Measurements from ENCODE around the gene SPATS1.
A peak's percentile ranks its signal among the peaks of the same experiment; 100 is the strongest.
"Not testable (repeated sequence)": the region's sequence is repeated elsewhere in the genome, so short reads cannot be mapped to it uniquely, and the experiment has no call there.

SPATS1 gene

DNA sequence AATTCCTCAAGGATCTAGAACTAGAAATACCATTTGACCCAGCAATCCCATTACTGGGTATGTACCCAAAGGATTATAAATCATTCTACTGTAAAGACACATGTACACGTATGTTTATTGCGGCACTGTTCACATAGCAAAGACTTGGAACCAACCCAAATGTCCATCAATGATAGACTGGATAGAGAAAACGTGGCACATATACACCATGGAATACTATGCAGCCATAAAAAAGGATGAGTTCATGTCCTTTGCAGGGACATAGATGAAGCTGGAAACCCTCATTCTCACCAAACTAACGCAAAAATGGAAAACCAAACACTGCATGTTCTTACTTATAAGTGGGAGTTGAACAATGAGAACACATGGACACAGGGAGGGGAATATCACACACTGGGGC, 4.4 kb downstream of the SPATS1 start:
- not testable (repeated sequence) for DNase-seq

DNA sequence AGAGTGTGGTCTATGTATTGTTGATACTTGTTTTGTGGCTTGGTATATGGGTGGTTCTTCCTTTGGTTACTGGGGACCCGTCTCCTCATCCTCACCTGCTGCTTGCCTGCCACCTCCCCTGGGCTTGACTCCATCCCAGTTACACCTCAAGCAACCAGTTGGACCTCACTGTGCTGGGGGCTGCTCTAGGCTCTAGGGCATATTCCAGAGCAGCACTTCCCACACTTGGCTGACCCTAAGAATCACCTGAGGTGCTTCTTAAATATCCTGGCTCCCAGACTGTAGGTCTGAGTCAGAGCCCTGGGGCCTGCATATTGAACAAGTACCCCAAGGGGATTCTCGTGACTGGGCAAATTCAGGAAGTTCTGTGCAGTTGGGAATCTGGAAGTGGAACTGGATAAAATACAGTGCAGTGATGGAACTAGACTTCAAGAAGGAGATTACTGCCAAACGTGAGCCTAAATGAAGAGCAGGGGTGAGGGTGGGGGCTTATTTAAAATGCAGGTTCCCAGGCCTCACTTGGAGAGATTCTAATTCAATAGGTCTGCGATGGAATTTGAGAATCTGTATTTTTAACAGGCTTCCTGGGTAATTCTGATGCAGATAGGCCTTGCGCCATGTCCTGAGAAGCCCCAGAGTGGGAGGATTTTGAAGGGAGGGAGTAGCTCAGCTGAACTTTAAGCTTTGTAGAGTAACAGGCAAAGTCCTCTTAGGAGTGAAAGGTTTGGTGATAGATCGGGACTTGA, 7.6 kb downstream of the SPATS1 start:
- no peak for DNase-seq

DNA sequence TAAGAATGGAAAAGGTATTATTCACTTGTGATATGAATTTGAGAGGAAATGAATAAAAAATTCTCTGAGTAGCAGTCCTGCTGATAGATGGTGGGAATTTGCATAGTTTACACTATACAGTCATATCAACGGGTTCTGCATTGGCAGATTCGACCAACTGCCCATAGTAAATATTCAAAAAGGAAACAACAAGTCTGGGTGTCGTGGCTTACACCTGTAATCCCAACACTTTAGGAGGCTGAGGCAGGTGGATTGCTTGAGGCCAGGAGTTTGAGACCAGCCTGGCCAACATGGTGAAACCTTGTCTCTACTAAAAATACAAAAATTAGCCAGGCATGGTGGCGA, 8.2 kb downstream of the SPATS1 start:
- not testable (repeated sequence) for DNase-seq

GRCh38 chr6:44352259-44352658, 9.8 kb downstream of the SPATS1 start:
- DNase-seq = no peak

GRCh38 chr6:44353336-44353735, 10.9 kb downstream of the SPATS1 start:
- no peak for DNase-seq

- DNase-seq = no peak
Observed at GRCh38 chr6:44355640-44356039, 13.2 kb downstream of the SPATS1 start.

- no peak for DNase-seq
Observed at GRCh38 chr6:44356487-44356886, 14.0 kb downstream of the SPATS1 start.

DNA sequence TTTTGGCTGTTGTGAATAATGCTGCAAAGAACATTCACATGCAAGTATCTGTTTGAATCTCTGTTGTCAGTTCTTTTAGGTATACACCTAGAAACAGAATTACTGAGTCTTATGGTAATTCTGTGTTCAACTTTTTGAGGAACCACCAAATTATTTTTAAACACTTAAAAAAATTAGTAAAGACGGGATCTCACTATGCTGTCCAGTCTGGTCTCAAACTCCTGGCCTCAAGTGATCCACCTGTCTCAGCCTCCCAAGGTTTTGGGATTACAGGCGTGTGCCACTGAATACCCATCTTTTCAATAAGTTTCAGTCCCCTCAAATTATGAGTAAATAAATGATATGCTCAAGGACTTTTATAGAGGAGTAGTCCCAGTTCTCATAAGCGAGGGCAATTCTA, 17.5 kb downstream of the SPATS1 start:
- DNase-seq = no peak

DNA sequence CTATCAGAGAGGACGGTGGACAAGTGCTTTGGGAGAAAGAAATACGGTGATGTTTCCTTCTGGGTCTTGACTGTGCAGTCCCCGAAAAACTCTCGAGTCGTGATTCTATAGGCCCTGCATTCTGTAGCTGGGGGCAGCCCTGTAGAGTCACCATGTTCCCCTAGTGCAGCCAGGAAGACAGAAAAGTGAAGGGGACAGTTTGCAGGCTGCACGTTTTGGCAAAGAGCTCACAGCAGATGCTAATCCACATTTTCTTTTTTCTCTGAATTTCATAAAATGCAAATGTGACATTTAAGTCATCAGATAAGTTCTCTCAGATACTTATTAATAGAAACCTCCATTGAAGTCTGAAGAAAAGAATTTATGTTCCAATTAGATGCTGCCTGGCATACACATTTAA, 19.5 kb downstream of the SPATS1 start:
- no peak for DNase-seq

DNA sequence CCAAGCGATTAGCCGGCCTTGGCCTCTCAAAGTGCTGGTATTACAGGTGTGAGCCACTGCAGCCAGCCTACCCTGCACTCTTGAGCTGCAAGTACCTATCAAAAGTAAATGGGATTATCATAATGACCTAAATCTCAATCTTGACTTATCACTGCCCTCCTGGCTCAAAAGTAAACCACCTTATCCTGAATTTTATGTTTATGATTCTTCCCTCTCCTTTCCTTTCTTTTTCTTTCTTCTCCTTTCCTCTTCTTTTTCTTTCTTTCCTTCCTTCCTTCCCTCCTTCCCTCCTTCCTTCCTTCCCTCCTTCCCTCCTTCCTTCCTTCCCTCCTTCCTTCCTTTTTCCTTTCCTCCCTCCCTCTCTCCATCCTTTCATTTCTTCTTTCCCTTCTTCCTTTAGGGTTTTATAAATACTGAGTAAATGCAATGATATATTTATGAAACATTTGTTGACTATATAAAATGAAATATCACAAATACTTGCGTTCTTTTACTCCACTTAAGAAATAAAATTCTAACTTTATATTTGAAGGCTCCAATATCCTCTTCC, 21.0 kb downstream of the SPATS1 start:
- no peak for DNase-seq

DNA sequence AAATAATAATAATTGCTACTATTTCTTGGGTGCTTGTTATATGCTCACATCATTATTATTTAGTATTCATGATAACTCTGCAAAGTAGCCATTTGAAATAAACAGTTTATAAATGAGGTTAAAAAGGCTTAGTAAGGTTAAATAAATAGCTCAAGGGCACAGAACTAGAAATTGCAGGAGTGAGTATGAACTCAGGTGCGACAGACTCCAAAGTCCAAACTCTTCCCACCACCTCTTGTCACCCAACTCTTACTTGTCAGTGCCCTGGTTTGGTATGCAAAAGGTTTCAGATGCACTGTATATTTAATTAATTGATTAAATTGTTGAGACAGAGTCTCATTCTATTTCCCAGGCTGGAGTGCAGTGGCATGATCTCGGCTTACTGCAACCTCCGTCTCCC, 24.3 kb downstream of the SPATS1 start:
- no peak for DNase-seq

DNA sequence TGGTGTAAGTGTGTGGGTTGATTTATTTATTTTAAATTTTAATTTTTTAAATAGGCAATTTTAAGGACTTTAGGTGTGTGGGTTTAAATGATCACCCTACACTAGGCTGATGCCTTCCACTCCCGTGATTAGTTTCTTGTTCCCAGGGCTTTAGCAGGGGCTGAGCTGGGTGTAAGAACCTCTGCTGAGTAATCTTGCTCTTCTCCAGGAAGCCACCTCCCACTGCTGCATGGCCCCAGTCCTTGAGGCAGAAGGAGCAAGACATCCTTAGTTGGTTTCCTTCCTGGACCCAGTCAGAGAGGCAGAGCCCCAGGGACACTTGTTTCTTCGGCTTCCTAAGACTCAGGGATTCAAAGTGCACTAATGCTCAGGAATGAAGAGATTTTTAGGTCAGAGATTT, 25.2 kb downstream of the SPATS1 start:
- DNase-seq = no peak

- DNase-seq = no peak
Observed at GRCh38 chr6:44373051-44373450, 30.6 kb downstream of the SPATS1 start.

DNA sequence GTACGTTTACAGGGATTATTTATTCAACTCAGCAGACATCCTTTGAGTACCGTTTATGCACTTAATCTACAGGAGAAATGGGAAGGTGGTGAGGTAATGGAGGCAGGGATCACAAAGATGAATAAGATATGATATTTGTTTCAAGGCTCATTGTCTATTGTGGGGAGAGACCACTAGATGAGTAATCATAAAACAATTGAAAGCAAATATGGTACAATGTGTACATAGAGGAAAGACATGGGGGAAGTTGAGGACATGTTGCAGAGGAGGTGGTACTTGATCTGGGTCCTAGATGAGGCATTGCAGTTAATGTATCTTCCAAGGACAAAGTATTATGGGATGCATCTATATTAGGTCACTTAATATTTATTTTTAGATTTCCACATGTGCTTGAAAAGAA, 31.3 kb downstream of the SPATS1 start:
- DNase-seq = no peak

GRCh38 chr6:44375071-44375470, 32.6 kb downstream of the SPATS1 start:
- DNase-seq = no peak

GRCh38 chr6:44377484-44377883, 35.0 kb downstream of the SPATS1 start:
- no peak for DNase-seq

GRCh38 chr6:44377971-44378370, 35.5 kb downstream of the SPATS1 start:
- no peak for DNase-seq

- no peak for DNase-seq
Observed at GRCh38 chr6:44381739-44382138, 39.3 kb downstream of the SPATS1 start.

DNA sequence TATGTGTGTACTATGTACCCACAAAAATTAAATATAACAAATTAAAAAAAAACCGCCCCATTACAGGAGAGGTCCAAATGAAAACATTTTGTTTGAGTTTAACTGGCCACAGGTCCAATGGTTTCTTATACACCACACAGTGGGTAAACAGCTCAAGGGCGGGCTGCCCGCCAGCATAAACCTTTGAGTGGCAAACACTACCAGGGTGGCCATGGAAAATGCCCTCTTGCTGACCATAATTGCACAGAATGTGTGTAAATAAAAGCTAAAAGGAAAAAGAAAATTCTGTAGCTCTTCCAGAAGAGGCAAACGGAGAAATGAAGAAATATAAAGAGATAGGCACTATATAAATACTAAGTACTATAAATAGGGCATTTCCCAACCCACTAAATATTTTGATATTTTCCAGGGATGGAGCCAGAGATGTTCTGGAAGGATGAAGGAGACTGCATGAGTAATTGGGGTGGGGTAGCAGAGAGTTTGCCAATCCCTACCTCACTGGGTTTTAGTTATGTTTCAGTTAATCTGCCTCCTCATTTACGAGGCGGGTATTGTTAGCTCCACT, 44.0 kb downstream of the SPATS1 start:
- DNase-seq = no peak

- DNase-seq = no peak
Observed at GRCh38 chr6:44386929-44387345, 44.5 kb downstream of the SPATS1 start.

DNA sequence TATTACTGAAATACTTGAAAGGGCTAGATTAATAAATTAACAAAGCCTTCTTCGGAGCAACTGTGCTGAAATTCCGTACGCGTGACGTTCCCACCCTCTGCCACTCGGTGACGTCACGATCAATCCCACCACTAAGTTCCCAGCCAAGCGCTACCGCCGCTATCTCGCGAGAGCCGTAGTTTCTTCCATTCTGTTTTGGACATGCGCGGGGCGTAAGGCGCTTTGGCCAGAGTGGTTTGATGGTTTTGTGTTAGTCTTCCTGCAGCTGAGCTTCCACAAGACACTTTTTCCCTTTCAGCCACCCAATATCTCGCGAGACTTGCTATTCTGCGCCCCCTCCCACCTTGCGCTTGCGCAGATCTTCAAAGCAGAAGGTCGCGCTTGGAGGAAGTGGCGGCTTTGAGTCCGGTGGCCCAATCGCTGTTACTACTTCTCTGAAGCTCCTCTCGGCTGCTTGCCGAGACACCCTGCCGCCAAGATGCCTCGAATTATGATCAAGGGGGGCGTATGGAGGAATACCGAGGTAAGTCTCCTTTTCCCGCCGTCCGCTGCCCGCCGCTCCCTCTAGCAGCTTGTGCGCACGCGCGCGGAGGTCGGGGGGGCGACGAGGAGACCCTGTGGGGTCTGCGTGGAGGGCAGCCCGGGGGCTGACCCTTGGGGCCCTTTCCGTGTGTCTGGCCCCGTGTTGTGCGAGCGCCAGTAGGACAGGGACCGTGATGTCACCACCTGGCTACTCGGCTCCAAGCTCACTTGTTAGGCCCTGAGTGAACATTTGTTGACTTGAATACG, 45.1 kb downstream of the SPATS1 start, which contains the start of gene CDC5L:
CDC5L (plus strand) TSS at position 361 of the 789 bp plus-strand sequence; CDS start at position 479, 118 bp downstream.
- peak; percentile 85 for DNase-seq

DNA sequence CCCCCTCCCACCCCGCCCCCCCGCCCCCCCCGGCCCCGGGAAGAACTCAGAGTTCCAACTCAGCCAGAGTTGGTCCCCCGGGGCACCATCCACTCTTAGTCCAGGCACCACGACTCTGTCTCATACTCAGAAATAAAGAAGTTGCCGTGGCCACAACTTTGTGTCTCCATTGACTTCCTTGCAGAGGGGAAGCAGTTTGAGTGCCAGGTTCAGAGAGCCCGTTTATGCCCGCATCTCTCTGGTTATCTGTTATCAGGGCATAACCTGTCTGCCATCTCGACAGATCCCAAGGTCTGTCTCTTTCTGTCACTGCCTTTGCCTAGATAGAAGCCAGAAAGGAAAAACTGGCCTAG, 45.7 kb downstream of the SPATS1 start:
- no peak for DNase-seq

DNA sequence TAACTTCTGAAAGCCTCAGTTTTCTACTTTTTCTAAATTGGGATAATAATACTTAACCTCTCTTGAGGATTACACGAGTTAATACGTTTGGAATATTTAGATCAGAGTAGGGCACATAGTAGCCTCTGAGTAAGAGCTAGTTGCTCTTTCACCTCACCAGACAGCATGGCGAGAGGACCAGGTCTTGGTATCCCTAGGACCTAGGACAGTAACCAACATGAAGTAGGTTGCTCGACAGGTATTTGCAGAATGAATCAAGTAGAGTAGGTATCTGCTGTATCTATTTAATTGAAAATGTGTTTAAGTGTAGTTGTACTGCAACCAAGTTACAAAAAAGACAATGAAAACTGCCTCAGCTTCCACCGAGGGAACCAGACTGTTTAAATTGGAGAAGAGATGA, 46.4 kb downstream of the SPATS1 start:
- DNase-seq = no peak

DNA sequence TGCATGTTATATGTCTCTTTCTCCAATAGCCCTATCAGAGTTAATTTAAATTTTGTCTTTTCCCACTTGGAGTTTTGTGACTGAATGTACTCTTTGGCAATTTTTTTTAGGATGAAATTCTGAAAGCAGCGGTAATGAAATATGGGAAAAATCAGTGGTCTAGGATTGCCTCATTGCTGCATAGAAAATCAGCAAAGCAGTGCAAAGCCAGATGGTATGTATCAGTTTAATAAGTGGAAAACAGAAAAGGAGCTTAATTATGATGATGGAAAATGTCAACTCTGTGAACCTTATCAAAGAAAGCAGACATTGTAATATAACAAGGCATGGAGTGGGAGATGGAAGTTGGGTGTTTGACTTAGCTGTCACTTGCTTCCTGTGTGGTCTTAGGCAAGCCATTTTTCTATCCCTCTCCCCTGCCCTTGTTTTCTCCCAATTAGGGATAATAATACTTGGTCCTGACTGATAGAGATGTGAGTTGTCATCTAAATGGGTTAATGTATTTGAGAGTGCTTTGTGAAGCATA, 47.8 kb downstream of the SPATS1 start:
- no peak for DNase-seq

All from activated T-cell treated with anti-CD3 and anti-CD28 coated beads for 4 hours (primary cell).